Activated naive CD8-positive, alpha-beta T cell treated with anti-CD3 and anti-CD28 coated beads for 36 hours (primary cell): Measurements from ENCODE around the gene KCNE3. TPM values are rescaled to one million over a fixed set of nuclear protein-coding genes. Genes with fewer than 3 reads are reported as not detected.

Experiments used
- DNase-seq: peaks from one replicate; pipeline ENCODE4 v3.0.0; 2021
- H3K27ac Mint-ChIP-seq: one replicate; pipeline ENCODE4 v1.8.0; 2022; ENCODE audit warnings: mild to moderate bottlenecking, moderate library complexity, mixed read lengths
- H3K27me3 Mint-ChIP-seq: one replicate; pipeline ENCODE4 v1.8.0; 2022; ENCODE audit warnings: mild to moderate bottlenecking, mixed read lengths
- H3K36me3 Mint-ChIP-seq: one replicate; pipeline ENCODE4 v1.8.0; 2021; ENCODE audit warnings: mild to moderate bottlenecking, mixed read lengths
- H3K4me1 Mint-ChIP-seq: one replicate; pipeline ENCODE4 v1.8.0; 2021; ENCODE audit warnings: mixed read lengths
- H3K4me3 Mint-ChIP-seq: one replicate; pipeline ENCODE4 v1.8.0; 2022; ENCODE audit warnings: mild to moderate bottlenecking, moderate library complexity, mixed read lengths
- H3K9me3 Mint-ChIP-seq: one replicate; pipeline ENCODE4 v1.8.0; 2022; ENCODE audit warnings: mixed read lengths
- total RNA-seq, 2 experiments: library from RNA; stranded (reverse); gene quantifications; one replicate each; pipeline ENCODE4 v1.2.3, GENCODE V29; 2021

Gene KCNE3
- total RNA-seq, 2 experiments from 2014 or later: not detected

GRCh38 chr11:74479732-74480123 lies 12.4 kb upstream of the KCNE3 start:
- Mint-ChIP-seq H3K27ac (no peak overlapping the region), H3K4me3 (no peak overlapping the region), H3K4me1 (no peaks in the 10 kb centered on the region), H3K36me3 (no peaks in the 10 kb centered on the region), H3K27me3 (no peaks in the 10 kb centered on the region), H3K9me3 (no peaks in the 10 kb centered on the region)
- DNase-seq: no peak

GRCh38 chr11:74478877-74479731 lies 11.8 kb upstream of the KCNE3 start:
- no peaks in the 10 kb centered on the region for H3K36me3 Mint-ChIP-seq
- no peak for DNase-seq
- no peaks in the 10 kb centered on the region for H3K27me3 Mint-ChIP-seq
- H3K4me1 Mint-ChIP-seq: no peaks in the 10 kb centered on the region
- H3K4me3 Mint-ChIP-seq: no peak overlapping the region
- H3K27ac Mint-ChIP-seq: no peak overlapping the region
- H3K9me3 Mint-ChIP-seq: no peaks in the 10 kb centered on the region

GRCh38 chr11:74476536-74476935 lies 9.2 kb upstream of the KCNE3 start:
- H3K4me3 Mint-ChIP-seq: no peak overlapping the region
- no peaks in the 10 kb centered on the region for H3K36me3 Mint-ChIP-seq
- DNase-seq: no peak
- no peaks in the 10 kb centered on the region for H3K27me3 Mint-ChIP-seq
- H3K9me3 Mint-ChIP-seq: no peaks in the 10 kb centered on the region
- peaks cover 8% of the 10 kb centered on the region for H3K4me1 Mint-ChIP-seq
- no peak overlapping the region for H3K27ac Mint-ChIP-seq

GRCh38 chr11:74474316-74474715 lies 7.0 kb upstream of the KCNE3 start:
- no peak for DNase-seq
- no peaks in the 10 kb centered on the region for H3K27me3 Mint-ChIP-seq
- peaks cover 8% of the 10 kb centered on the region for H3K4me1 Mint-ChIP-seq
- H3K27ac Mint-ChIP-seq: no peak overlapping the region
- H3K36me3 Mint-ChIP-seq: no peaks in the 10 kb centered on the region
- H3K9me3 Mint-ChIP-seq: no peaks in the 10 kb centered on the region
- no peak overlapping the region for H3K4me3 Mint-ChIP-seq

GRCh38 chr11:74473382-74474173 lies 6.2 kb upstream of the KCNE3 start:
- no peaks in the 10 kb centered on the region for H3K9me3 Mint-ChIP-seq
- no peak overlapping the region for H3K4me3 Mint-ChIP-seq
- H3K36me3 Mint-ChIP-seq: no peaks in the 10 kb centered on the region
- no peak for DNase-seq
- peaks cover 8% of the 10 kb centered on the region for H3K4me1 Mint-ChIP-seq
- H3K27me3 Mint-ChIP-seq: peaks cover 4% of the 10 kb centered on the region
- H3K27ac Mint-ChIP-seq: no peak overlapping the region

- Mint-ChIP-seq H3K27me3 (peaks cover 16% of the 10 kb centered on the region), H3K4me1 (peaks cover 8% of the 10 kb centered on the region), H3K9me3 (no peaks in the 10 kb centered on the region), H3K36me3 (no peaks in the 10 kb centered on the region), H3K4me3 (no peak overlapping the region), H3K27ac (no peak overlapping the region)
- DNase-seq: no peak
Measured at GRCh38 chr11:74471668-74472429, 4.5 kb upstream of the KCNE3 start.

- DNase-seq: no peak
- no peaks in the 10 kb centered on the region for H3K9me3 Mint-ChIP-seq
- H3K4me3 Mint-ChIP-seq: no peak overlapping the region
- H3K4me1 Mint-ChIP-seq: peaks cover 8% of the 10 kb centered on the region
- H3K27me3 Mint-ChIP-seq: peaks cover 24% of the 10 kb centered on the region
- no peak overlapping the region for H3K27ac Mint-ChIP-seq
- H3K36me3 Mint-ChIP-seq: no peaks in the 10 kb centered on the region
Measured at GRCh38 chr11:74471037-74471436, 3.7 kb upstream of the KCNE3 start.

GRCh38 chr11:74470526-74470925 lies 3.2 kb upstream of the KCNE3 start:
- H3K9me3 Mint-ChIP-seq: no peaks in the 10 kb centered on the region
- H3K36me3 Mint-ChIP-seq: no peaks in the 10 kb centered on the region
- no peak overlapping the region for H3K27ac Mint-ChIP-seq
- H3K4me1 Mint-ChIP-seq: peaks cover 8% of the 10 kb centered on the region
- DNase-seq: no peak
- no peak overlapping the region for H3K4me3 Mint-ChIP-seq
- peaks cover 29% of the 10 kb centered on the region for H3K27me3 Mint-ChIP-seq

GRCh38 chr11:74468936-74469335 lies 1.6 kb upstream of the KCNE3 start:
- Mint-ChIP-seq H3K9me3 (no peaks in the 10 kb centered on the region), H3K27ac (no peak overlapping the region), H3K27me3 (peaks cover 33% of the 10 kb centered on the region), H3K4me1 (peaks cover 8% of the 10 kb centered on the region), H3K36me3 (no peaks in the 10 kb centered on the region), H3K4me3 (no peak overlapping the region)
- no peak for DNase-seq

- H3K9me3 Mint-ChIP-seq: no peaks in the 10 kb centered on the region
- peaks cover 34% of the 10 kb centered on the region for H3K27me3 Mint-ChIP-seq
- no peaks in the 10 kb centered on the region for H3K36me3 Mint-ChIP-seq
- H3K4me1 Mint-ChIP-seq: peaks cover 8% of the 10 kb centered on the region
- DNase-seq: no peak
- H3K27ac Mint-ChIP-seq: no peak overlapping the region
- H3K4me3 Mint-ChIP-seq: no peak overlapping the region
Measured at GRCh38 chr11:74468521-74468920, 1.2 kb upstream of the KCNE3 start.

GRCh38 chr11:74468058-74468457 lies 709 bp upstream of the KCNE3 start:
- H3K36me3 Mint-ChIP-seq: no peaks in the 10 kb centered on the region
- DNase-seq: no peak
- H3K27me3 Mint-ChIP-seq: peaks cover 34% of the 10 kb centered on the region
- no peaks in the 10 kb centered on the region for H3K9me3 Mint-ChIP-seq
- peaks cover 8% of the 10 kb centered on the region for H3K4me1 Mint-ChIP-seq
- H3K27ac Mint-ChIP-seq: no peak overlapping the region
- no peak overlapping the region for H3K4me3 Mint-ChIP-seq

GRCh38 chr11:74465291-74465708 lies 2.0 kb downstream of the KCNE3 start:
- DNase-seq: no peak
- Mint-ChIP-seq H3K36me3 (no peaks in the 10 kb centered on the region), H3K27me3 (peaks cover 34% of the 10 kb centered on the region), H3K4me3 (no peak overlapping the region), H3K9me3 (no peaks in the 10 kb centered on the region), H3K4me1 (no peaks in the 10 kb centered on the region), H3K27ac (no peak overlapping the region)

- Mint-ChIP-seq H3K4me3 (no peak overlapping the region), H3K36me3 (no peaks in the 10 kb centered on the region), H3K9me3 (no peaks in the 10 kb centered on the region), H3K27ac (no peak overlapping the region), H3K4me1 (no peaks in the 10 kb centered on the region), H3K27me3 (peaks cover 34% of the 10 kb centered on the region)
- no peak for DNase-seq
Measured at GRCh38 chr11:74464746-74465145, 2.6 kb downstream of the KCNE3 start.

- Mint-ChIP-seq H3K27me3 (peaks cover 27% of the 10 kb centered on the region), H3K9me3 (no peaks in the 10 kb centered on the region), H3K27ac (no peak overlapping the region), H3K4me1 (no peaks in the 10 kb centered on the region), H3K36me3 (no peaks in the 10 kb centered on the region), H3K4me3 (no peak overlapping the region)
- no peak for DNase-seq
Measured at GRCh38 chr11:74463216-74463615, 4.1 kb downstream of the KCNE3 start.

GRCh38 chr11:74462631-74463030 lies 4.7 kb downstream of the KCNE3 start:
- Mint-ChIP-seq H3K4me3 (no peak overlapping the region), H3K36me3 (no peaks in the 10 kb centered on the region), H3K9me3 (no peaks in the 10 kb centered on the region), H3K4me1 (no peaks in the 10 kb centered on the region), H3K27me3 (peaks cover 21% of the 10 kb centered on the region), H3K27ac (no peak overlapping the region)
- DNase-seq: no peak
